K562 (cell line): ENCODE results near the gene PTP4A1. TPM values are rescaled to one million over a fixed set of nuclear protein-coding genes. Genes with fewer than 3 reads are reported as not detected.

Source experiments
- ADNP ChIP-seq: fragments of 200-800 bp; sonication (Bioruptor generic); IDR thresholded peaks from 2 replicates; pipeline ENCODE4 v1.6.1; 2016; ENCODE audit warnings: missing genetic modification characterization, missing compliant biosample characterization
- ARID3A ChIP-seq: IDR thresholded peaks from 2 replicates; pipeline ENCODE4 v1.6.1; 2012; ENCODE audit warnings: low read depth, low read length, improper control_type of control experiment, borderline replicate concordance
- DDX20 ChIP-seq: fragments of 450-650 bp; IDR thresholded peaks from 2 replicates; pipeline ENCODE4 v1.6.1; 2016; ENCODE audit warnings: missing genetic modification characterization, low read depth, mild to moderate bottlenecking, missing compliant biosample characterization, moderate library complexity
- DIDO1 ChIP-seq: fragments of 450-650 bp; IDR thresholded peaks from 2 replicates; pipeline ENCODE4 v1.6.1; 2016; ENCODE audit warnings: low read depth, missing biosample characterization, missing genetic modification characterization
- HMG20B ChIP-seq: fragments of 250-450 bp; sonication (Bioruptor Pico); IDR thresholded peaks from 2 replicates; pipeline ENCODE4 v1.5.0; 2021; ENCODE audit warnings: mild to moderate bottlenecking
- ILK ChIP-seq: fragments of 450-650 bp; IDR thresholded peaks from 2 replicates; pipeline ENCODE4 v1.6.1; 2016; ENCODE audit warnings: missing genetic modification characterization, low read depth, mild to moderate bottlenecking, missing compliant biosample characterization, moderate library complexity, borderline replicate concordance
- MAFG ChIP-seq: fragments of 450-650 bp; conservative IDR thresholded peaks from 2 replicates; pipeline ENCODE4 v1.6.1; 2016; ENCODE audit warnings: missing genetic modification characterization, missing compliant biosample characterization
- MITF ChIP-seq: IDR thresholded peaks from 2 replicates; pipeline ENCODE4 v1.6.1; 2014; ENCODE audit warnings: antibody characterized with exemption
- NFATC3 ChIP-seq: fragments of 450-650 bp; IDR thresholded peaks from 2 replicates; pipeline ENCODE4 v1.6.1; 2017; ENCODE audit warnings: mild to moderate bottlenecking
- PHF20 ChIP-seq: fragments of 450-650 bp; IDR thresholded peaks from 2 replicates; pipeline ENCODE4 v1.6.1; 2018; ENCODE audit not compliant: partially characterized antibody
- PHTF2 ChIP-seq: fragments of 250-450 bp; sonication (Bioruptor Pico); IDR thresholded peaks from 2 replicates; pipeline ENCODE4 v1.5.0; 2021; ENCODE audit warnings: mild to moderate bottlenecking
- POLR3A ChIP-seq: IDR thresholded peaks from 2 replicates; pipeline ENCODE4 v1.6.1; 2011; ENCODE audit warnings: borderline replicate concordance, mild to moderate bottlenecking, moderate library complexity; ENCODE audit not compliant: insufficient read length, insufficient read depth; ENCODE audit errors: extremely low read depth
- PURB ChIP-seq: sonication (generic); formaldehyde crosslinking; IDR thresholded peaks from 2 replicates; pipeline ENCODE4 v1.9.0; 2021; ENCODE audit warnings: low read depth, mild to moderate bottlenecking, missing genetic modification reagents
- TCF3 ChIP-seq: sonication (generic); formaldehyde crosslinking; IDR thresholded peaks from 2 replicates; pipeline ENCODE4 v1.4.0; 2020; ENCODE audit warnings: mild to moderate bottlenecking, missing genetic modification reagents
- XRCC4 ChIP-seq: IDR thresholded peaks from one replicate; pipeline ENCODE4 v1.6.1; 2011; ENCODE audit not compliant: insufficient read depth, insufficient read length; ENCODE audit errors: extremely low read depth
- ZNF140 ChIP-seq: fragments of 250-450 bp; sonication (Bioruptor Pico); IDR thresholded peaks from 2 replicates; pipeline ENCODE4 v1.8.0; 2021; ENCODE audit warnings: moderate library complexity, mild to moderate bottlenecking, inconsistent platforms
- ZNF695 ChIP-seq: fragments of 450-650 bp; formaldehyde crosslinking; IDR thresholded peaks from 2 replicates; pipeline ENCODE4 v1.4.0; 2020; ENCODE audit warnings: mild to moderate bottlenecking, moderate library complexity
- ZNF696 ChIP-seq: fragments of 250-450 bp; sonication (Bioruptor Pico); conservative IDR thresholded peaks from 2 replicates; pipeline ENCODE4 v1.4.0; 2020; ENCODE audit warnings: mild to moderate bottlenecking, moderate library complexity
- ZNF75A ChIP-seq: fragments of 450-650 bp; formaldehyde crosslinking; IDR thresholded peaks from 2 replicates; pipeline ENCODE4 v1.4.0; 2020; ENCODE audit warnings: mild to moderate bottlenecking
- polyA plus RNA-seq, 8 experiments: library from polyadenylated mRNA; depleted of rRNA in 4 of 8; stranded (reverse) in 5 of 8; unstranded in 3 of 8; fragments of >200 nt; fragmentation: Nextera tagmentation in 2 of 8; fragmentation: Illumina TruSeq in 1 of 8; extraction: Ambion mirVana in 2 of 8; extraction: Trizol in 1 of 8; gene quantifications; 2 replicates each; pipeline versions ENCODE4 v1.2.1 to v1.2.3, GENCODE V29; 2011 to 2014; ENCODE audit warnings: inconsistent platforms in 1 of 8, missing spikeins in 1 of 8
- total RNA-seq, 7 experiments: library from RNA; depleted of rRNA in 6 of 7; stranded (reverse); fragments of >200 nt in 6 of 7; fragmentation: Illumina TruSeq in 2 of 7; extraction: Trizol in 2 of 7; gene quantifications; 2 replicates each; pipeline versions ENCODE4 v1.2.1 to v1.2.3, GENCODE V29; 2011 to 2021; ENCODE audit warnings: low replicate concordance in 1 of 7
- TF ChIP-seq, protein P1 (sequence below): sonication (generic); formaldehyde crosslinking; IDR thresholded peaks from 2 replicates; pipeline ENCODE4 v1.8.0; 2023; ENCODE audit warnings: mild to moderate bottlenecking, missing genetic modification reagents
- TF ChIP-seq, protein P2 (sequence below): fragments of 450-650 bp; formaldehyde crosslinking; IDR thresholded peaks from 2 replicates; pipeline ENCODE4 v1.4.0; 2022; ENCODE audit warnings: mild to moderate bottlenecking, moderate library complexity

Gene PTP4A1
- total and polyA plus RNA-seq, 9 of the 15 experiments (the other 6 are each of a cell fraction or from before 2014, with no cell fraction given) = 3.7 to 67.5 (median 13.1) TPM

DNA sequence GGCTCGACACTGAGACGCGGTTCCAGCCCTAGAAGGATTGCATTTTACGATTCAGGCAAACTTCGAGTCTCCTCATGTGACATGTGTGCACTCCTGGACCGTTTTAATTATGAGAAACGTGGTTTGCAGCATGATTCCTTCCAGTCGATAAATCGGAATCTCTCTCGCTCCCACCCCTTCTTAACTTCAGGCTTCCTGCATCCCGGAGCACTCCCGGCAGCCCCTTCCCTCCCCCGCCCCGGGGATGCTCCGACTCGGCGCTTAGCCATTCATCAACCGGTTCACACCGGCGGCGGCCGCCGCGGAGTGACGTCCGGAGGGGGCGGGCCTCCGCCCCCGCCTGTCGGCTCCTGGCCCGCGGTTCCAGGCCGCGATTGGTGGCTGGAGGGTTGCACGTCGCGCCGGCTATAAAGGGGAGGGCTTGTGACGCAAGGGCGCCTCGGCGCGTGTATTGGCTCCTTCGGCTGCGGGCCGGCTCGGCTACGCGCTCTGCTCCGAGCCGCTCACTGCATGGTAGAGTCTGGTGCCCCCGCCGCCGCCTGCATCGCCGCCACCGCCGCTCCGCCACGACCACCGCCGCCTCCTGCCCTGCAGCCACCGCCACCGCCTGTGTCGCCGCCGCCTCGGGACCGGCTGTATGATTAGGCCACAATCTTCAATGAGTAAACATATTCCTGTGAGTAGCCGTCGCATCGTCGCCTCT, at the start of gene PTP4A1, which contains the start of gene LOC128125822 (continued):
- TF ChIP-seq, protein P1, sequence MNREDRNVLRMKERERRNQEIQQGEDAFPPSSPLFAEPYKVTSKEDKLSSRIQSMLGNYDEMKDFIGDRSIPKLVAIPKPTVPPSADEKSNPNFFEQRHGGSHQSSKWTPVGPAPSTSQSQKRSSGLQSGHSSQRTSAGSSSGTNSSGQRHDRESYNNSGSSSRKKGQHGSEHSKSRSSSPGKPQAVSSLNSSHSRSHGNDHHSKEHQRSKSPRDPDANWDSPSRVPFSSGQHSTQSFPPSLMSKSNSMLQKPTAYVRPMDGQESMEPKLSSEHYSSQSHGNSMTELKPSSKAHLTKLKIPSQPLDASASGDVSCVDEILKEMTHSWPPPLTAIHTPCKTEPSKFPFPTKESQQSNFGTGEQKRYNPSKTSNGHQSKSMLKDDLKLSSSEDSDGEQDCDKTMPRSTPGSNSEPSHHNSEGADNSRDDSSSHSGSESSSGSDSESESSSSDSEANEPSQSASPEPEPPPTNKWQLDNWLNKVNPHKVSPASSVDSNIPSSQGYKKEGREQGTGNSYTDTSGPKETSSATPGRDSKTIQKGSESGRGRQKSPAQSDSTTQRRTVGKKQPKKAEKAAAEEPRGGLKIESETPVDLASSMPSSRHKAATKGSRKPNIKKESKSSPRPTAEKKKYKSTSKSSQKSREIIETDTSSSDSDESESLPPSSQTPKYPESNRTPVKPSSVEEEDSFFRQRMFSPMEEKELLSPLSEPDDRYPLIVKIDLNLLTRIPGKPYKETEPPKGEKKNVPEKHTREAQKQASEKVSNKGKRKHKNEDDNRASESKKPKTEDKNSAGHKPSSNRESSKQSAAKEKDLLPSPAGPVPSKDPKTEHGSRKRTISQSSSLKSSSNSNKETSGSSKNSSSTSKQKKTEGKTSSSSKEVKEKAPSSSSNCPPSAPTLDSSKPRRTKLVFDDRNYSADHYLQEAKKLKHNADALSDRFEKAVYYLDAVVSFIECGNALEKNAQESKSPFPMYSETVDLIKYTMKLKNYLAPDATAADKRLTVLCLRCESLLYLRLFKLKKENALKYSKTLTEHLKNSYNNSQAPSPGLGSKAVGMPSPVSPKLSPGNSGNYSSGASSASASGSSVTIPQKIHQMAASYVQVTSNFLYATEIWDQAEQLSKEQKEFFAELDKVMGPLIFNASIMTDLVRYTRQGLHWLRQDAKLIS (CRISPR knock-in tag) = no peak; the same call in 1 of the 2 replicates
- TF ChIP-seq MAFG (tag) (no peak), PHF20 (no peak), TCF3 (CRISPR knock-in tag) (no peak), ADNP (tag) (no peak), ZNF140 (CRISPR knock-in tag) (no peak), ARID3A (no peak), MITF (no peak), POLR3A (no peak), HMG20B (CRISPR knock-in tag) (no peak), XRCC4 (no peak), ZNF695 (CRISPR knock-in tag) (no peak), DDX20 (no peak), PURB (CRISPR knock-in tag) (no peak), ZNF696 (CRISPR knock-in tag) (no peak), PHTF2 (CRISPR knock-in tag) (no peak), NFATC3 (no peak), DIDO1 (tag) (no peak), ZNF75A (CRISPR knock-in tag) (0 out of 2 replicates have a peak, but pooled peaks have one; percentile 10), ILK (tag) (no peak)
- TF ChIP-seq, protein P2, sequence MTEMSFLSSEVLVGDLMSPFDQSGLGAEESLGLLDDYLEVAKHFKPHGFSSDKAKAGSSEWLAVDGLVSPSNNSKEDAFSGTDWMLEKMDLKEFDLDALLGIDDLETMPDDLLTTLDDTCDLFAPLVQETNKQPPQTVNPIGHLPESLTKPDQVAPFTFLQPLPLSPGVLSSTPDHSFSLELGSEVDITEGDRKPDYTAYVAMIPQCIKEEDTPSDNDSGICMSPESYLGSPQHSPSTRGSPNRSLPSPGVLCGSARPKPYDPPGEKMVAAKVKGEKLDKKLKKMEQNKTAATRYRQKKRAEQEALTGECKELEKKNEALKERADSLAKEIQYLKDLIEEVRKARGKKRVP (CRISPR knock-in tag) = no peak
